ENCODE data around the gene CMTM8.
"Not testable (repeated sequence)": the region's sequence is repeated elsewhere in the genome, so short reads cannot be mapped to it uniquely, and the experiment has no call there.

CMTM8 gene

DNA sequence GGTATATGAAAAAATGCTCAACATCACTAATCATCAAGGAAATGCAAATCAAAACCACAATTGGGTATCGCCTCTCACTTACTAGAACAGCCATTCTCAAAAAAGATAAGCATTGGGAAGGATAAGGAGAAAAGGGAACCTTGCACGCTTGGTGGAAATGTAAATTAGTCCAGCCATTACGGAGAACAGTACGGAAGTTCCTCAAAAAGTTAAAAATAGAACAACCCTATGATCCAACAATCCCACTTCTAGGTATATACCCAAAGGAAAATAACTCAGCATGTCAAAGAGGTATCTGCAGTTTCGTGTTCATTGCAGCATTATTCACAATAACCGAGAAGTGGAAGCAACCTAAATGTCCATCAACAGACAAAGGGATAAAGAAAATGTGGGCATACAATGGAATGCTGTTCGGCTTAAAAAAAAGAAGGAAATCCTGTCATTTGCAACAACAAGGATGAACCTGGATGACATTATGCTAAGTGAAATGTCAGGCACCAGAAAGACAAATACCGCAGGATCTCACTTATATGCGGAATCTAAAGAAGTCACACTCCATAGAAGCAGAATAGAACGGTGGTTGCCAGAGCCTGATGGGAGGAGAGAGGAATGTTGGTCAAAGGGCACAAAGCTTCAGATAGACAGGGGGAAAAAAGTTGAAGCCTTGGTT lies 141.5 kb downstream of the CMTM8 start:
- DNase-seq (ENCODE audit: low read depth in 3 of 3) = no peak

- DNase-seq (ENCODE audit: low read depth in 3 of 3) = no peak
These were observed 143.4 kb downstream of the CMTM8 start for GRCh38 chr3:32381922-32382321.

GRCh38 chr3:32383136-32383711 lies 144.7 kb downstream of the CMTM8 start:
- DNase-seq (ENCODE audit: low read depth in 3 of 3) = no peak

DNA sequence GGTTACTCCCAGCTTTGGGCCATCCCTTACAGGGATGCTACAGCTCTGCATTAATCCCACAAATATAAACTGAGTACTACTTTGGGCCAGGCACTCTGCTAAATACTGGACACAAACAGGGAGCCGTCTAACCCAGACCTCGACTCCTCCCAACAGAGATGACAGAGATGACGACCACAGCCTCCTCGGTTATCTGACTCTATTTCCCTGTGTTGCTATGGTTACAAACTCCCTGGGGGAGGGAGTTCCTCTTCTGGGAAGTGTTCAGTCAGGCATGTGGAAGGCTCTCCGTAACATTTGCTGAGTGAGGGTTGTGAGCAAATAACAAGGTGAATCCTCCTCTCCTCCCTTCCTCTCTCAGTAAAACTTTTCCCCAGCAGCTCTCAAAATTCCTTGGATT lies 146.5 kb downstream of the CMTM8 start:
- no peak for DNase-seq (ENCODE audit: low read depth in 3 of 3)

GRCh38 chr3:32387512-32387911 lies 149.0 kb downstream of the CMTM8 start:
- DNase-seq (ENCODE audit: low read depth in 3 of 3) = no peak

DNA sequence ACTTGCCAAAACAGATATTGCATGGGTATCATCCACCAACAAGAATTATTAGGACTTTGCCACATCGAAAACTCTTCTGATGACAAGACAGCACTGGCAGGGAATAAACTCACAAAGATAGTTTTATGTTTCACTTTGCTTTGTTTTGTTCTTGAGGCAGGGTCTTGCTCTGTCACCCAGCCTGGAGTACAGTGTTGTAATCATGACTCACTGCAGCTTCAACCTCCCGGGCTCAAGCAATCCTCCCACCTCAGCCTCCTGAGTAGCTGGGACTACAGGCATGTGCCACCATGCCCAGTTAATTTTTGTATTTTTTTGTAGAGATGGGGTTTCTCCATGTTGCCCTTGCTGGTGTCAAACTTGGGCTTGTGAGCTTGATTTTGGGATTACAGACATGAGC lies 151.1 kb downstream of the CMTM8 start:
- DNase-seq (ENCODE audit: low read depth in 3 of 3) = not testable (repeated sequence)

DNA sequence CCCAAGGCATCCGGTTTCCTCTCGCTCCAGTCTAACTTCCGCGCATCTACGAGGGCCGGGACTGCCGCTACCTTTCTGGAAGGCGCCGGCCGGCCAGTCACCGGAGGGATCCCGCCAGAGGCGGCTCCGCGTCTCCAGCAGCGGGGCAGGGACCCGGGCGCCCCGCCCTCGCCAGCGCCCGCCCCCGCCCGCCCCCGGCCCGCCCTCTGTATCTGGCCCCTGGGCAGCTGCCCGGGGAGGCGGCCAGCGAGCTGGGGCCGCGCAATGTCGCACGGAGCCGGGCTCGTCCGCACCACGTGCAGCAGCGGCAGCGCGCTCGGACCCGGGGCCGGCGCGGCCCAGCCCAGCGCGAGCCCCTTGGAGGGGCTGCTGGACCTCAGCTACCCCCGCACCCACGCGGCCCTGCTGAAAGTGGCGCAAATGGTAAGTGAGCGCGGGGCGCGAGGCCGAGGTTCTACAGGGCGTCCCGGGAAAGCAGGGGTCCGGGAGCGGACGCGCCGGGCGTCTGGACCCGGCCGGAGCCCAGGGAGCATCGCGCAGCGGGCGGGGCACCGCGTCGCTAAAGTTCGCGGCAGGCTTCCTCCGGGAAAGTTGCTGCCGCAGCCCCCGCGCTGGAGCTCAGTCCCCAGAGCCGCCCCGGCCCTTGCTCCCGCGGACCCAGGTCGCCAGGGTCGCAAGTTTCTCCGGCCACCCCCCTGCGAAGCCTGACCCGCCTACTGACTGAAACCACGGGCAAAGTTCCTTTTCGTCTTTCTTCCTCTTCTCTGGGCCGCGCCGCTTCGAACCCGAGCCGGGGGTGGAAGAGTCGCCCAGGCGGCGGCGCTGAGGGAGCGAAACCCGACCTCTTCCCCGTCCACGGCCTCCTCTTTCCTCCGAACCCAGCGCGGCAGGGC lies 153.4 kb downstream of the CMTM8 start, which contains the start of gene CMTM7:
Gene CMTM7, plus strand, starts transcription at position 211 of the 893 bp plus-strand sequence. Its CDS starts 54 bp downstream, at position 265.
- peak in 1 of 3 donors; percentile 31 for DNase-seq (ENCODE audit: low read depth in 3 of 3)

- no peak for DNase-seq (ENCODE audit: low read depth in 3 of 3)
These were observed 154.2 kb downstream of the CMTM8 start for GRCh38 chr3:32392536-32393302.

DNA sequence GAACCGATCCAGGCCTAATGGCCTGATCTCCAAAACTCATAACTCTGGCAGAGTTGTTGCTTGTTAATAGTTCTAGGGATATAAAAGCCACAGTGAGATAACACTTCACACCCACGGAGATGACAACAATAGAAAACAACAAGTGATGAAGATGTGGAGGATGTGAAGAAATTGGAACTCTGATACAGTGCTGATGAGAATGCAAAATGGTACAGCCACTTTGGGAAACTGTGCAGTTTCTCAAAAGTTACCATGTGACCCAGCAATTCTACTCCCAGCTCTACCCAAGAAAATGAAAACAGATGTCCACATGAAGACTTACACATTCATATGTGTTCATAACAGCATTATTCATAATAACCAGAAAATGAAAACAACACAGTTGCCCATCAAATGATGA lies 157.0 kb downstream of the CMTM8 start:
- DNase-seq (ENCODE audit: low read depth in 3 of 3) = no peak

- no peak for DNase-seq (ENCODE audit: low read depth in 3 of 3)
These were observed 159.5 kb downstream of the CMTM8 start for GRCh38 chr3:32397941-32398340.

GRCh38 chr3:32398531-32398930 lies 160.1 kb downstream of the CMTM8 start:
- no peak for DNase-seq (ENCODE audit: low read depth in 3 of 3)

DNA sequence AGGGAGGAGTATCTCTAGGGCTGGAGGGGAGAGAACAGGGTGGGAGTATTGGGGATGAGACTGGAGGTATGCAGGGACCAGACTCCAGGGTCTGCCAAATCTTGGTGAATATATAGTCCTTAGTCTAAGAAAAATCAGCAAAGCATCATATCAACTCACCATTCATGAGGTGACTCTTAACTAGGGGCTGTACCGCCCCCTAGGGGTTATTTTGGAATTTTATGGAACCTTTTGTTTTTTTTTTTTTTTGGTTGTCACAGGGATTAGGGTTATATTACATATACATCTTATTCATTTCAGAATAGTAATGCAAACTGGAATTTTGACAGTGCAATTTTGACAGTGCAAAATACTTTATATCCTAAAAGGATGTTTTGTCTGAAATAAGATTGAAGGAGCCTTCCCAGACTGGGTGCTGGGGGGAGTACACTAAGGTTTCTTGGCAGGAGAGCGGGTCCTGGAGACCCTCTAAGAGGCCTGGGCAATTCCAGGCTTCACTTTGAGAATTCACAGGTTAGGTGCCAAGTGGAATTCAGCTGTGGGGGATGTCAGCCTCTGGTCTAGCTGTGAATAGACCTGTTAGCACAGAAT lies 160.6 kb downstream of the CMTM8 start:
- no peak for DNase-seq (ENCODE audit: low read depth in 3 of 3)

DNA sequence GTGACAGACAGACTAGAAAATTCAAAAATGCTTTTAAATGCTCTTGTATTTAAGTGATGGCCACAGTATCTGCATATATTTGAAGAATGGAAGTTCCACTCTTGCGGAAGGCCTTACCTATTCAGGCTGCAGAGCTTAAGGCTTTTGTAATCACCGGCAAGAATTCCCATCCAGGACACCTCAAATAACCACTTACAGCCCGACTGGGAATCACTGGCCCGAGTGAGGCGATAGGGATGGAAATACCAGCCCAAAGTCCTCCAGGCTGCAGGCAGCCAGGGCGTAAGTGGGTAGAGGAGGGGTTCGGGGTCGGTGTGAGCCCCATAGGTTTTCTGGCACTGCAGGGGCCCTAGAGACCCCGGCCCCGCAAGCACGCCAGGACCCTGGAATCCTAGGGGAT lies 162.6 kb downstream of the CMTM8 start:
- DNase-seq (ENCODE audit: low read depth in 3 of 3) = no peak

- no peak for DNase-seq (ENCODE audit: low read depth in 3 of 3)
These were observed 163.1 kb downstream of the CMTM8 start for GRCh38 chr3:32401556-32402081.

GRCh38 chr3:32403663-32404062 lies 165.2 kb downstream of the CMTM8 start:
- DNase-seq (ENCODE audit: low read depth in 3 of 3) = no peak

GRCh38 chr3:32404714-32405113 lies 166.2 kb downstream of the CMTM8 start:
- DNase-seq (ENCODE audit: low read depth in 3 of 3) = no peak

DNA sequence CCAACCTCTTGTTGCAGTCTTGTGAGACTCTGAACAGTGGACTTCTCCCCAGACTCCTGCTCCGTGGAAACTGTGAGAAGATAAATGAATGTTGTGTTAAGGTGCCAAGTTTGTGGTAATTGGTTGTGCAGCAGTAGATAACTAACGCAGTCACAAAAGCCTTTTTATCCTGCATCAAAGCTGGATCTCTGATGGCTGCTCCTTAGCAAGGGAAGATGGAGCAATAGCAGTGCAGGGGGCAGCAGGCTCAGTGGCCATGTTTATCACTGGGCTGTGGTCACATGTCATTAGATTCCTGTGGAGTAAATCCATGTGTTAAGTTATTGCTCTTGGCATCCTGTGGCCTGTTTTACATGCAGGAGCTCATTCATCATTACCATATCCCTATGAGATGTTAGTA lies 166.7 kb downstream of the CMTM8 start:
- no peak for DNase-seq (ENCODE audit: low read depth in 3 of 3)

- DNase-seq (ENCODE audit: low read depth in 3 of 3) = no peak
These were observed 167.3 kb downstream of the CMTM8 start for GRCh38 chr3:32405711-32406323.

DNA sequence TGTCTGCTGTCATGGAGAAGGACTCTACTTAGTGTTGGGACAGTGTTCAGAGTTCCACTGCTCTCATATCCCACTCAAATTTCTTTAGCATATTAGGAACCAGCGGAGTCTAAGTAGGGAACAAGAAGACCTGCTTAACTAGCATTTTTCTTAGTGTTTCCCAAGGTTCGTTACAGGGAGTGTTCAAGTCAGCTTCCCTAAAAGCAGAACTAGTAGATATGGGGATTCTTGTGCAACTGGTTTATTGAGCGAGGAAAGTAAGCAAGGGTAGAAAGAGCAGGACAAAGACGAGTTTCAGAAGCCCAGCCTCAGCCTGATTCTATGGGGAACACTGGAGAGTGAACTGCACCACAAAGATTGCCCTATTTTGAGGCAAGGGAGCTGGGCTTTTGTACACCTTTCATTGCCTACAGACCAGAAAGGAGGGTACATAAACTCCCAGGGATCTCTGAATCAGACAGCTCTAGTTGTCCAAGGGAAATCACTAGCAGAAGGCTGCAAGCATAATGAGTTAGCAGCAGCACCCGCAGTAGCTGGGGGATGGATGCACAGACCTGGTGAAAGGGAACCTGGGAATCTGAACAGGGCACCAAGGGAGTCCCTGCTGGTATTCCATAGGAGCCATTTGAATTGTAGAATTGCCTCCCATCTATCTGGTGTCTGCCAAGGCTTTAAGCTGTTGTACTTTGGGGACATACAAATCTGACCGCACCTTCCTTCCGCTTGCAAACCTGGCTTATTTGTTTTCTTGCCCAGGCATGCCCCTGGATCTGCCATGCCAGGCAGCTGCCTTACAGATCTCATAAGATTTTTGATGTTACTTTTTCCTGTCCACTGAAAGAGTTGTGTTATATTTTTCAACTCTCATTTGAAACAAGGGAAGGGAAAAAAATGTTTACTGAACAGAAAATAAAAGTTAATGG lies 168.3 kb downstream of the CMTM8 start:
- no peak for DNase-seq (ENCODE audit: low read depth in 3 of 3)
